Astrocyte of the cerebellum (primary cell): Measurements from ENCODE around the gene TTF2.

ENCODE experiments used
- DNase-seq: peaks from one replicate; pipeline ENCODE4 v3.0.0-alpha.2; 2011; ENCODE audit warnings: low read depth
- H3K4me3 ChIP-seq: 2 replicates; pipeline ENCODE4 v1.5.1; 2011; ENCODE audit warnings: mild to moderate bottlenecking, low read depth, low read length, moderate library complexity
- CTCF ChIP-seq: IDR thresholded peaks from 2 replicates; pipeline ENCODE4 v1.5.1; 2012; ENCODE audit warnings: low read length, low read depth, moderate library complexity, mild to moderate bottlenecking; ENCODE audit errors: missing control alignments
- in situ Hi-C: cut with HindIII; loops from 2 replicates; pipeline ENCODE4 v1.10.0; 2017; ENCODE audit warnings: low sequenced_read_pairs

The TTF2 gene

GRCh38 chr1:117017648-117018047 is 42.5 kb upstream of the TTF2 start:
- no peak for DNase-seq
- no peak overlapping the region for H3K4me3 ChIP-seq
- no peak for TF ChIP-seq CTCF
- in situ Hi-C loops: no loop called here

DNA sequence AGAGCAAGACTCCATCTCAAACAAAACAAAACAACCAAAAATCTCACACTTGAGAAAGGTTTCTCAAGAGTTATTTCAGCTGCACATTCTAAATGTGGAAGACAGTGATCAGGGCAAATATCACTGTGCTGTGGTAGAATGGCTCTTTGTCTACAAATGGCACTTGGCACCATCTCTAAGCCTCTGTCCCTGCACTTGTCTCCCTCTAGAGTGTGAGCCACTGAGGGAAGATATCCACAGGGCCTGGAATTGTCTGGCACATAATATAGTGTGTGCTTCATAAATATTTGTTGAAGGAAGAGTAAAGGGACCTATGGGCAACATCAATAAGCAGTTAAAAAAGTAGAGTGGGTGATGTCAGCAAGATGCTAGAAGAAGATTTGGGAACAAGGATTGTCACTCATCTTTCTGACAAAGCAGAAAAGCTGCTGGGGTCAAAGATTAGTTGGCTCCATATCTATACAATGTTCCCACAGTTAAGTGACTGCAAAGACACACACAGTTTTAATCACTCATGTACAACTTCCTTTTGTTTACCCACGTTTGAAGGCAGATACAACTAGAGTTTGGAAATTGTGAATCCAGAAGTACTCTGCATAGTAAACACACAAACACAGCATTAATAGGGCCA is 39.5 kb upstream of the TTF2 start:
- no peak for TF ChIP-seq CTCF
- H3K4me3 ChIP-seq: no peak overlapping the region
- no peak for DNase-seq
- in situ Hi-C loops: no loop called here

GRCh38 chr1:117022114-117022513 is 38.0 kb upstream of the TTF2 start:
- TF ChIP-seq CTCF: no peak
- no peak for DNase-seq
- H3K4me3 ChIP-seq: no peak overlapping the region
- in situ Hi-C loops: no loop called here

GRCh38 chr1:117025568-117025967 is 34.6 kb upstream of the TTF2 start:
- H3K4me3 ChIP-seq: no peak overlapping the region
- DNase-seq: no peak
- no peak for TF ChIP-seq CTCF
- in situ Hi-C loops: no loop called here

GRCh38 chr1:117026361-117026760 is 33.8 kb upstream of the TTF2 start:
- in situ Hi-C loops: no loop called here
- H3K4me3 ChIP-seq: no peak overlapping the region

GRCh38 chr1:117029685-117030084 is 30.4 kb upstream of the TTF2 start:
- in situ Hi-C loops: no loop called here
- no peak for TF ChIP-seq CTCF
- H3K4me3 ChIP-seq: no peak overlapping the region
- DNase-seq: no peak

More at GRCh38 chr1:117026361-117026760, 33.8 kb upstream of the TTF2 start:
- no peak for TF ChIP-seq CTCF
- DNase-seq: no peak
